ENCODE data around the gene IDH3G.

- no peak for TF ChIP-seq POLR2A (IDR thresholded peaks at IDR 0.05)
- no peak for TF ChIP-seq CTCF (IDR thresholded peaks at IDR 0.05)
Observed at GRCh38 chrX:153794897-153795816, 982 bp upstream of the IDH3G start.
